SKM-1 (cell line): Measurements from ENCODE around the gene GLT1D1.

Experiments used
- DNase-seq: peaks from one replicate; lab custom pipeline; 2025; ENCODE audit not compliant: unreplicated experiment; lab: John Stamatoyannopoulos, UW

The GLT1D1 gene

GRCh38 chr12:128961308-128961902, 108.1 kb downstream of the GLT1D1 start:
- DNase-seq = no peak

GRCh38 chr12:128961957-128962356, 108.7 kb downstream of the GLT1D1 start:
- no peak for DNase-seq

GRCh38 chr12:128966203-128966810, 113.0 kb downstream of the GLT1D1 start:
- DNase-seq = no peak

- DNase-seq = no peak
These were observed 115.4 kb downstream of the GLT1D1 start for GRCh38 chr12:128968668-128969067.

GRCh38 chr12:128969480-128970055, 116.3 kb downstream of the GLT1D1 start:
- DNase-seq = no peak

GRCh38 chr12:128970110-128970509, 116.8 kb downstream of the GLT1D1 start:
- DNase-seq = no peak

- no peak for DNase-seq
These were observed 117.7 kb downstream of the GLT1D1 start for GRCh38 chr12:128970941-128971340.

- DNase-seq = no peak
These were observed 118.5 kb downstream of the GLT1D1 start for GRCh38 chr12:128971802-128972201.

GRCh38 chr12:128973883-128974681, 120.8 kb downstream of the GLT1D1 start:
- DNase-seq = no peak

- no peak for DNase-seq
These were observed 121.6 kb downstream of the GLT1D1 start for GRCh38 chr12:128974881-128975280.

GRCh38 chr12:128976120-128976738, 123.0 kb downstream of the GLT1D1 start:
- DNase-seq = no peak

- DNase-seq = no peak
These were observed 124.2 kb downstream of the GLT1D1 start for GRCh38 chr12:128977441-128977840.

GRCh38 chr12:128978067-128978466, 124.8 kb downstream of the GLT1D1 start:
- DNase-seq = no peak

GRCh38 chr12:128980623-128981022, 127.3 kb downstream of the GLT1D1 start:
- DNase-seq = no peak

- DNase-seq = no peak
These were observed 128.8 kb downstream of the GLT1D1 start for GRCh38 chr12:128981971-128982533.

- DNase-seq = no peak
These were observed 129.7 kb downstream of the GLT1D1 start for GRCh38 chr12:128982933-128983332.

GRCh38 chr12:128983371-128983770, 130.1 kb downstream of the GLT1D1 start:
- no peak for DNase-seq

- DNase-seq = no peak
These were observed 133.7 kb downstream of the GLT1D1 start for GRCh38 chr12:128986957-128987356.

GRCh38 chr12:128989287-128989686, 136.0 kb downstream of the GLT1D1 start:
- DNase-seq = no peak

GRCh38 chr12:128991716-128992115, 138.4 kb downstream of the GLT1D1 start:
- DNase-seq = no peak

- no peak for DNase-seq
These were observed 138.8 kb downstream of the GLT1D1 start for GRCh38 chr12:128992116-128992515.
